Activated CD4-positive, alpha-beta T cell treated with anti-CD3 and anti-CD28 coated beads, Interleukin-2, amount 50 U/mL, for 48 hours (primary cell): Measurements from ENCODE around the gene ZNF804B.

Source experiments
- DNase-seq, 2 experiments: peaks; one replicate each; pipeline ENCODE4 v3.0.0-alpha.2; 2020

ZNF804B gene

DNA sequence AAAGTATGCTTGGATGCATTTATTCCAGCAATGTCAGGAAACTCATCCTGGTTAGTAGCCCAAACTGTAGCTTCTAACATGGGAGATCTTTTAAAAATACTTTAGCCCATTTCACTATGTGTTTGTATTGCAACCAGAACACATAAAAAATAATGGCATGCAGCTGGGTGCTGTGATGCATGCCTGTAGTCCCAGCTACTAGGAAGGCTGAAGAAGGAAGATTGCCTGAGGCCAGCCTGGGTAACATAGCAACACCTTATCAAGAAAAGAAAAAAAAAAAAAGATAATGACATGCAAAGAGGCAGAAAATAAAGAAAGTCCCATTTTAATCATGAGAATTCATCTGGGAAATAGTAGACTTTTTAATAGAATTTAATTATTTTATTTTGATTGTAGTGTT, 553.1 kb downstream of the ZNF804B start:
- DNase-seq: no peak

- DNase-seq: no peak
Observed at GRCh38 chr7:89316584-89317251, 557.2 kb downstream of the ZNF804B start.

DNA sequence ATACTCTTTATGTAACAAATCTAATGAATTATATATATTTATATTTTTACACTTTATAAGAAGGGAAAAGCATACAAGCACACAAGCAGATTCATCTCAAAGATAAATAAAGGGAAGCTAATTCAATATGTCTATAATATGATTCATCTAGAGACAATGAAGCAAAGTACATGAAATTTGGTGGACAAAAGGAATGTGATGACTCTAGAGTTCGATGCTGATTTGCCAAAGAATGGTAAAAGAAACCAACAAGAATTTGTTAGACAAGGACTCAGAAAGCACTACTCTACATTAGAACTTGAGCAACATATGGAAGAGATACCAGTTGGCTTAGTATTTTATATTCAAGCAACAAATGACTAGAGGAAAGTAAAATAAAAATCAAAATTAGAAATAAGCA, 572.5 kb downstream of the ZNF804B start:
- no peak for DNase-seq

DNA sequence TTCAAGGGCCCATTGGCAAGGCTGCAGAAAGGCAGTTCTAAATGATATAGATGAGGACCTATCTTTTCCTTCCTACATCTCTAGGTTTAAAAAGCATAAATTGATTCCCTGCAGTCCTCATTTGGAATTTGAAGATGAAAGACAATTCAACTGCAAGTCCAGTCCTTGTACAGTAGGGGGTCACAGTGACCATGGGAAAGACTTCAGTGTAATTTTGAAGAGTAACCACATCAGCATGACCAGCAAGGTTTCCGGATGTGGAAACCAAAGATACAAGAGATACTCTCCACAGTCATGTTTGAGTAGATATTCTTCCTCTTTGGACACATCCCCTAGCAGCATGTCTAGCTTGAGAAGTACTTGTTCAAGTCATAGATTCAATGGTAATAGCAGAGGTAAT, 575.3 kb downstream of the ZNF804B start:
- DNase-seq: no peak

- no peak for DNase-seq
Observed at GRCh38 chr7:89335490-89335889, 576.0 kb downstream of the ZNF804B start.

- no peak for DNase-seq
Observed at GRCh38 chr7:89336121-89336520, 576.6 kb downstream of the ZNF804B start.

- DNase-seq: no peak
Observed at GRCh38 chr7:89339748-89340147, 580.2 kb downstream of the ZNF804B start.

GRCh38 chr7:89357121-89357520, 597.6 kb downstream of the ZNF804B start:
- DNase-seq: no peak

DNA sequence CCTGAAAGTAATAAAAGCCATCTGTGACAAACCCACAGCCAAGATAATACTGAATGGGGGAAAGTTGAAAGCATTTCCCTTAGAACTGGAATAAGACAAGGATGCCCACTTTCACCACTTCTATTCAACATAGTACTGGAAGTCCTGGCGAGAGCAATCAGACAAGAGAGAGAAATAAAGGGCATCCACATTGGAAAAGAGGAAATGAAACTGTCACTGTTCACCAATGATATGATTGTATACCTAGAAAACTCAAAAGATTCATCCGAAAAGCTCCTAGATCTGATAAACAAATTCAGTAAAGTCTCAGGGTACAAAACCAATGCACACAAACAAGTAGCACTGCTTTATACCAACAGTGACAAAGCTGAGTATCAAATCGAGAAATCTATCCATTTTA, 617.7 kb downstream of the ZNF804B start:
- no peak for DNase-seq

- no peak for DNase-seq
Observed at GRCh38 chr7:89385411-89385810, 625.9 kb downstream of the ZNF804B start.
